ENCODE data around the gene SLC16A2. TPM values are rescaled to one million over a fixed set of nuclear protein-coding genes. Genes with fewer than 3 reads are reported as not detected.

The SLC16A2 gene
- polyA plus RNA-seq, 1 of the 3 experiments (the other 2 are of a cell fraction) = 10.9 TPM

DNA sequence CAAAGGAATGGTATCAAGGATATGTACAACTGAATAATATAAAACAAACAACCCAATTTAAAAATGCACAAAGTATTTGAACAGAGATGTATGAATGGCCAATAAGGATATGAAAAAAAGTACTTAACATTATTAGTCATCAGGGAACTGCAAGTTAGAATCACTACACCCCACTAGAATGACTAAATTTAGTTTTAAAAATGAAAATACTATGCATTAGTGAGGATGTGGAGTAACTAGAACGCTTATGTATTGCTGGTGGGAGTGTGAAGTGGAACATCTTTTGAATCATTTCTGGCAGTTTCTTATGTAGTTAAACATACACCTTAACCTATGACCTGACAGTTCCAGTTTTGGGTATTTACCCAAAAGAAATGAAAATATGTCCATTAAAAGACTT, 13.0 kb upstream of the SLC16A2 start:
- ChIA-PET CTCF (no interaction called here), POLR2A (no interaction called here)
- no peaks in the 10 kb centered on the region for H4K20me1 ChIP-seq (ENCODE audit: insufficient read depth)

GRCh38 chrX:74419864-74420195, 1.5 kb upstream of the SLC16A2 start:
- peaks cover 14% of the 10 kb centered on the region; the same call in 1 of the 2 replicates for H3K27me3 ChIP-seq (ENCODE audit: insufficient read depth)
- DNase-seq = no peak
- H2AFZ ChIP-seq (ENCODE audit: low read depth) = peak overlapping the region; percentile 56; the same call in 1 of the 2 replicates
- no peaks in the 10 kb centered on the region for H3K36me3 ChIP-seq (replicated peaks in 1 of 2; ENCODE audit: control insufficient read depth in 1 of 2, insufficient read depth in 2 of 2, low read length in 1 of 2)
- peak overlapping the region; percentile 75 for H3K9ac ChIP-seq
- TF ChIP-seq JUND (IDR thresholded peaks at IDR 0.05) (no peak), SIN3A (IDR thresholded peaks at IDR 0.05; ENCODE audit: borderline replicate concordance, low read depth, low read length) (no peak)
- TF ChIP-seq, protein P1, sequence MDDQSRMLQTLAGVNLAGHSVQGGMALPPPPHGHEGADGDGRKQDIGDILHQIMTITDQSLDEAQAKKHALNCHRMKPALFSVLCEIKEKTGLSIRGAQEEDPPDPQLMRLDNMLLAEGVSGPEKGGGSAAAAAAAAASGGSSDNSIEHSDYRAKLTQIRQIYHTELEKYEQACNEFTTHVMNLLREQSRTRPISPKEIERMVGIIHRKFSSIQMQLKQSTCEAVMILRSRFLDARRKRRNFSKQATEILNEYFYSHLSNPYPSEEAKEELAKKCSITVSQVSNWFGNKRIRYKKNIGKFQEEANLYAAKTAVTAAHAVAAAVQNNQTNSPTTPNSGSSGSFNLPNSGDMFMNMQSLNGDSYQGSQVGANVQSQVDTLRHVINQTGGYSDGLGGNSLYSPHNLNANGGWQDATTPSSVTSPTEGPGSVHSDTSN (IDR thresholded peaks at IDR 0.05) = no peak
- POLR2A ChIA-PET = interaction anchor here (0.6 to 1.2 kb wide), 2 partner anchors 25 to 195 kb away, joined by 3 to 5 read pairs; partner anchors contain the start of gene RLIM
- H3K9me2 ChIP-seq = no peaks in the 10 kb centered on the region
- H3K9me3 ChIP-seq = no peaks in the 10 kb centered on the region
- CTCF ChIA-PET = interaction anchor here (1.1 to 3.1 kb wide), 5 partner anchors 9 to 115 kb away, joined by 3 to 16 read pairs (median 4); no protein-coding TSS in a partner anchor
- WGBS (ENCODE audit: low lambda C conversion rate) = 29% methylated on average over 16 of the region's 20 CpGs
- H3F3A ChIP-seq (replicated peaks; ENCODE audit: insufficient read depth) = no peaks in the 10 kb centered on the region
- H3K79me2 ChIP-seq (ENCODE audit: insufficient read depth) = no peaks in the 10 kb centered on the region
- peaks cover 0 to 10% of the 10 kb centered on the region in 2 experiments; a peak in 1 of 4 replicates for H3K4me1 ChIP-seq (ENCODE audit: control insufficient read depth in 1 of 2, insufficient read depth in 2 of 2, low read depth in 1 of 2, low read length in 1 of 2)
- H3K27ac ChIP-seq (ENCODE audit: low read depth in 2 of 2, low read length in 1 of 2) = peak overlapping the region; percentile 82 to 84; a peak in 3 of 4 replicates
- H3K4me3 ChIP-seq (ENCODE audit: low read depth in 2 of 2, low read length in 1 of 2) = peak overlapping the region; percentile 56 to 62
- peak overlapping the region; percentile 77 for H3K4me2 ChIP-seq
- no peaks in the 10 kb centered on the region for H4K20me1 ChIP-seq (ENCODE audit: insufficient read depth)

More for the DNA sequence above, 13.0 kb upstream of the SLC16A2 start:
- DNase-seq = no peak
- no peak overlapping the region for H2AFZ ChIP-seq (ENCODE audit: low read depth)
- H3K4me1 ChIP-seq (ENCODE audit: control insufficient read depth in 1 of 2, insufficient read depth in 2 of 2, low read depth in 1 of 2, low read length in 1 of 2) = no peaks in the 10 kb centered on the region
- WGBS (ENCODE audit: low lambda C conversion rate) = 36% methylated on average over 1 of the region's 1 CpG
- no peaks in the 10 kb centered on the region for H3F3A ChIP-seq (replicated peaks; ENCODE audit: insufficient read depth)
- no peaks in the 10 kb centered on the region for H3K9me3 ChIP-seq
- no peaks in the 10 kb centered on the region for H3K79me2 ChIP-seq (ENCODE audit: insufficient read depth)
- TF ChIP-seq, protein P1 (IDR thresholded peaks at IDR 0.05) = no peak
- TF ChIP-seq TEAD4 (IDR thresholded peaks at IDR 0.05; ENCODE audit: borderline replicate concordance, insufficient read depth) (no peak), USF2 (IDR thresholded peaks at IDR 0.05; ENCODE audit: borderline replicate concordance, low read depth, low read length) (no peak), FOXM1 (IDR thresholded peaks at IDR 0.05; ENCODE audit: low read depth) (no peak), RCOR1 (IDR thresholded peaks at IDR 0.05; ENCODE audit: low read length) (no peak), EZH2phosphoT487 (IDR thresholded peaks at IDR 0.05; ENCODE audit: borderline replicate concordance, low read depth) (no peak), TCF12 (IDR thresholded peaks at IDR 0.05) (no peak)
- TF ChIP-seq, protein P2, sequence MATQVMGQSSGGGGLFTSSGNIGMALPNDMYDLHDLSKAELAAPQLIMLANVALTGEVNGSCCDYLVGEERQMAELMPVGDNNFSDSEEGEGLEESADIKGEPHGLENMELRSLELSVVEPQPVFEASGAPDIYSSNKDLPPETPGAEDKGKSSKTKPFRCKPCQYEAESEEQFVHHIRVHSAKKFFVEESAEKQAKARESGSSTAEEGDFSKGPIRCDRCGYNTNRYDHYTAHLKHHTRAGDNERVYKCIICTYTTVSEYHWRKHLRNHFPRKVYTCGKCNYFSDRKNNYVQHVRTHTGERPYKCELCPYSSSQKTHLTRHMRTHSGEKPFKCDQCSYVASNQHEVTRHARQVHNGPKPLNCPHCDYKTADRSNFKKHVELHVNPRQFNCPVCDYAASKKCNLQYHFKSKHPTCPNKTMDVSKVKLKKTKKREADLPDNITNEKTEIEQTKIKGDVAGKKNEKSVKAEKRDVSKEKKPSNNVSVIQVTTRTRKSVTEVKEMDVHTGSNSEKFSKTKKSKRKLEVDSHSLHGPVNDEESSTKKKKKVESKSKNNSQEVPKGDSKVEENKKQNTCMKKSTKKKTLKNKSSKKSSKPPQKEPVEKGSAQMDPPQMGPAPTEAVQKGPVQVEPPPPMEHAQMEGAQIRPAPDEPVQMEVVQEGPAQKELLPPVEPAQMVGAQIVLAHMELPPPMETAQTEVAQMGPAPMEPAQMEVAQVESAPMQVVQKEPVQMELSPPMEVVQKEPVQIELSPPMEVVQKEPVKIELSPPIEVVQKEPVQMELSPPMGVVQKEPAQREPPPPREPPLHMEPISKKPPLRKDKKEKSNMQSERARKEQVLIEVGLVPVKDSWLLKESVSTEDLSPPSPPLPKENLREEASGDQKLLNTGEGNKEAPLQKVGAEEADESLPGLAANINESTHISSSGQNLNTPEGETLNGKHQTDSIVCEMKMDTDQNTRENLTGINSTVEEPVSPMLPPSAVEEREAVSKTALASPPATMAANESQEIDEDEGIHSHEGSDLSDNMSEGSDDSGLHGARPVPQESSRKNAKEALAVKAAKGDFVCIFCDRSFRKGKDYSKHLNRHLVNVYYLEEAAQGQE (IDR thresholded peaks at IDR 0.05; ENCODE audit: low read depth, low read length) = no peak
- no peaks in the 10 kb centered on the region for H3K9me2 ChIP-seq
- no peak overlapping the region for H3K9ac ChIP-seq
- no peaks in the 10 kb centered on the region for H3K36me3 ChIP-seq (replicated peaks in 1 of 2; ENCODE audit: control insufficient read depth in 1 of 2, insufficient read depth in 2 of 2, low read length in 1 of 2)
- H3K27me3 ChIP-seq (ENCODE audit: insufficient read depth) = no peaks in the 10 kb centered on the region; the same call in 1 of the 2 replicates
- no peak overlapping the region for H3K4me2 ChIP-seq
- no peak overlapping the region for H3K27ac ChIP-seq (ENCODE audit: low read depth in 2 of 2, low read length in 1 of 2)
- no peak overlapping the region for H3K4me3 ChIP-seq (ENCODE audit: low read depth in 2 of 2, low read length in 1 of 2)
